HuH-7 (cell line): ENCODE data around the gene TNF.
A peak's percentile ranks its signal among the peaks of the same experiment; 100 is the strongest.
"Not testable (repeated sequence)": the region's sequence is repeated elsewhere in the genome, so short reads cannot be mapped to it uniquely, and the experiment has no call there.

ENCODE experiments used
- DNase-seq: peaks from one replicate; pipeline ENCODE4 v3.0.0; 2011; ENCODE audit warnings: low spot score

The TNF gene

GRCh38 chr6:31588871-31589650 lies 13.7 kb downstream of the TNF start:
- DNase-seq = no peak

GRCh38 chr6:31590691-31591090 lies 15.3 kb downstream of the TNF start:
- not testable (repeated sequence) for DNase-seq

GRCh38 chr6:31592396-31592771 lies 17.0 kb downstream of the TNF start:
- no peak for DNase-seq

- no peak for DNase-seq
These were observed 21.6 kb downstream of the TNF start for GRCh38 chr6:31597006-31597405.

- no peak for DNase-seq
These were observed 32.0 kb downstream of the TNF start for GRCh38 chr6:31607317-31607716.

- DNase-seq = no peak
These were observed 34.4 kb downstream of the TNF start for GRCh38 chr6:31609519-31610406.

GRCh38 chr6:31610968-31611367 lies 35.6 kb downstream of the TNF start:
- no peak for DNase-seq

- DNase-seq = no peak
These were observed 38.8 kb downstream of the TNF start for GRCh38 chr6:31614075-31614619.

- no peak for DNase-seq
These were observed 39.6 kb downstream of the TNF start, which contains the start of gene AIF1 for GRCh38 chr6:31614684-31615578. AIF1 (plus strand) TSS chr6:31615234; CDS start chr6:31615330, 96 bp downstream.

GRCh38 chr6:31615748-31616147 lies 40.4 kb downstream of the TNF start:
- DNase-seq = no peak

- no peak for DNase-seq
These were observed 41.6 kb downstream of the TNF start for GRCh38 chr6:31617010-31617409.

- DNase-seq = peak; percentile 88
These were observed 44.6 kb downstream of the TNF start for GRCh38 chr6:31619805-31620585.

- DNase-seq = peak; percentile 78
These were observed 45.4 kb downstream of the TNF start, which contains the start of gene PRRC2A for GRCh38 chr6:31620586-31621319. PRRC2A (plus strand) TSS chr6:31620715; CDS start chr6:31622790, 2,075 bp downstream.

GRCh38 chr6:31621320-31621939 lies 46.1 kb downstream of the TNF start:
- no peak for DNase-seq

GRCh38 chr6:31621991-31622390 lies 46.6 kb downstream of the TNF start:
- no peak for DNase-seq

- DNase-seq = no peak
These were observed 47.3 kb downstream of the TNF start for GRCh38 chr6:31622684-31623091.

- no peak for DNase-seq
These were observed 48.7 kb downstream of the TNF start for GRCh38 chr6:31624070-31624469.

- DNase-seq = no peak
These were observed 51.6 kb downstream of the TNF start for GRCh38 chr6:31626952-31627351.

GRCh38 chr6:31627690-31628287 lies 52.4 kb downstream of the TNF start:
- no peak for DNase-seq
